Uterus (tissue), 4 donors: Measurements from ENCODE around the gene PCSK2. TPM values are rescaled to one million over a fixed set of nuclear protein-coding genes. Genes with fewer than 3 reads are reported as not detected.

Experiments used
- DNase-seq, 2 donors: peaks; one replicate each; pipeline ENCODE4 v3.0.0-alpha.2; 2019 to 2020
- H3K27ac ChIP-seq, 2 donors: fragments of 200-600 bp; sonication (generic); 1 replicate in 1 of 2; 2 replicates in 1 of 2; pipeline ENCODE4 v1.5.1; 2016 to 2018
- H3K27me3 ChIP-seq, 2 donors: fragments of 200-600 bp; sonication (generic); one replicate each; pipeline ENCODE4 v1.5.1; 2018 to 2019; ENCODE audit warnings: control low read depth in 1 of 2
- H3K36me3 ChIP-seq, 2 donors: fragments of 200-600 bp; sonication (generic); one replicate each; pipeline ENCODE4 v1.5.1; 2019; ENCODE audit warnings: control low read depth in 1 of 2
- H3K4me1 ChIP-seq, 2 donors: fragments of 200-600 bp; sonication (generic); one replicate each; pipeline ENCODE4 v1.5.1; 2018 to 2019; ENCODE audit warnings: control low read depth in 1 of 2
- H3K4me3 ChIP-seq, 2 donors: fragments of 200-600 bp; sonication (generic); 1 replicate in 1 of 2; 2 replicates in 1 of 2; pipeline ENCODE4 v1.5.1; 2018 to 2019; ENCODE audit warnings: mild to moderate bottlenecking in 1 of 2
- H3K9me3 ChIP-seq, 2 donors: fragments of 200-600 bp; sonication (generic); one replicate each; pipeline ENCODE4 v1.5.1; 2019; ENCODE audit warnings: control low read depth in 1 of 2
- CTCF ChIP-seq, 4 experiments: fragments of 200-600 bp in 2 of 4; fragments of 450-650 bp in 2 of 4; sonication (generic) in 2 of 4; IDR thresholded peaks; one replicate each; pipeline ENCODE4 v1.5.1; 2016 to 2019; ENCODE audit warnings: antibody characterized with exemption in 4 of 4, mild to moderate bottlenecking in 2 of 4, moderate library complexity in 1 of 4
- POLR2A ChIP-seq, 2 donors: fragments of 450-650 bp; IDR thresholded peaks; one replicate each; pipeline ENCODE4 v1.6.1; 2016; ENCODE audit warnings: antibody characterized with exemption in 2 of 2, mild to moderate bottlenecking in 1 of 2, moderate library complexity in 1 of 2
- intact Hi-C: fragments of 100-400 bp; cut with DNase I; formaldehyde crosslinking; loops from one replicate; pipeline ENCODE4 v1.15.1; 2023; ENCODE audit warnings: low total_unique reads
- total RNA-seq, 4 donors: library from RNA; depleted of rRNA in 3 of 4; stranded (reverse); fragments of >200 nt in 3 of 4; gene quantifications; one replicate each; pipeline versions ENCODE4 v1.1.0 to v1.2.4, GENCODE V29; 2014 to 2023
- donor health status: DM: yes; HTN: yes; CAD: no.

PCSK2 gene
- total RNA-seq, 4 donors from 2014 or later = 0.37 to 1.6 TPM; not detected in 2

DNA sequence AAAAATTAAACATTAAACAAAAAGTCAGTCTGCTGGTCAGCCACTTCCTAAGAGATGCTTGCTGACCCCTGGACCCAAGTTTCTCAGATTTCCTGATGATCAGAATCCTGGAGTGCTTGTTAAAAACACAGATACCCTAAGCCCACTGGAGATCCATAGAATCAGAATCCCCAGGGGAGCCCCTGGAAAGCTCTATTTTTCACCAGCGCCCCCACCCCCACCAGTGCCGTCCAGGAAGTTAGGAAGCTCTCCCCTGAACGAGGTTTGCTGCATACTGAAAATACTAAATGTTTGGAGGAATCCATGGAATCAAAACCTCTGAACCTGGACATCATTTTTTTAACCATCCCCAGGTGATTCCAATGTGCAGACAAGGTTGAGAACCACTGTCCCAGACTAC lies 235.1 kb downstream of the PCSK2 start:
- DNase-seq = no peak
- no peak overlapping the region for H3K4me3 ChIP-seq
- no peaks in the 10 kb centered on the region for H3K27me3 ChIP-seq
- H3K4me1 ChIP-seq = no peaks in the 10 kb centered on the region
- TF ChIP-seq CTCF (IDR thresholded peaks at IDR 0.05) (no peak), POLR2A (IDR thresholded peaks at IDR 0.05) (no peak)
- H3K36me3 ChIP-seq = no peaks in the 10 kb centered on the region
- H3K9me3 ChIP-seq = no peaks in the 10 kb centered on the region
- H3K27ac ChIP-seq = no peak overlapping the region
- intact Hi-C loops = no loop called here

- intact Hi-C loops = no loop called here
- Histone ChIP-seq H3K9me3 (no peaks in the 10 kb centered on the region), H3K4me1 (no peaks in the 10 kb centered on the region), H3K36me3 (no peaks in the 10 kb centered on the region), H3K27me3 (no peaks in the 10 kb centered on the region), H3K27ac (no peak overlapping the region), H3K4me3 (no peak overlapping the region)
- no peak for DNase-seq
- no peak for TF ChIP-seq CTCF (IDR thresholded peaks at IDR 0.05)
- no peak for TF ChIP-seq POLR2A (IDR thresholded peaks at IDR 0.05)
Observed at GRCh38 chr20:17463711-17464110, 236.9 kb downstream of the PCSK2 start.

- TF ChIP-seq CTCF (IDR thresholded peaks at IDR 0.05) (no peak), POLR2A (IDR thresholded peaks at IDR 0.05) (no peak)
- intact Hi-C loops = no loop called here
Observed at GRCh38 chr20:17465236-17465635, 238.4 kb downstream of the PCSK2 start.

DNA sequence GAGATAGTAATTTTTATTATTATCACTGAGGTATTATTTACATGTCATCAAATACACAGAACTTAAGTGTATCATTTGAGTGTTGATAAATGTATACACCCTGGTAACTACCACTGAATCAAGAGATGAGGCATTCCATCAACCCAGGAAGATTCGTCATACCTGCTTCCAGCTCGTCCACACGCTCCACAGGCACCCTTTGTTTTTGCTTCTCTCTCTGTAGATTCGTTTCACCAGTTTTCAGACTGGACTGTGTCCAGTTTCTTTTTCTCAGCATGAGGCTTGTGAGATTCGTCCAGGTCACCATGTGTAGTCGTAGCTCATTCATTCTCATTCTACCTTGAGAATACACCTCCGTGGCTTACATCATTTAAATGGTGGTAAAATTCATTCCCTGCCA lies 239.8 kb downstream of the PCSK2 start:
- Histone ChIP-seq H3K36me3 (no peaks in the 10 kb centered on the region), H3K4me1 (no peaks in the 10 kb centered on the region), H3K9me3 (no peaks in the 10 kb centered on the region), H3K4me3 (no peak overlapping the region), H3K27me3 (no peaks in the 10 kb centered on the region), H3K27ac (no peak overlapping the region)
- intact Hi-C loops = no loop called here
- DNase-seq = no peak
- TF ChIP-seq CTCF (IDR thresholded peaks at IDR 0.05) (no peak), POLR2A (IDR thresholded peaks at IDR 0.05) (no peak)

More at GRCh38 chr20:17465236-17465635, 238.4 kb downstream of the PCSK2 start:
- no peak overlapping the region for H3K27ac ChIP-seq
- no peaks in the 10 kb centered on the region for H3K9me3 ChIP-seq
- DNase-seq = no peak
- no peak overlapping the region for H3K4me3 ChIP-seq
- no peaks in the 10 kb centered on the region for H3K27me3 ChIP-seq
- no peaks in the 10 kb centered on the region for H3K4me1 ChIP-seq
- H3K36me3 ChIP-seq = no peaks in the 10 kb centered on the region

GRCh38 chr20:17467120-17467655 lies 240.3 kb downstream of the PCSK2 start:
- intact Hi-C loops = no loop called here
- Histone ChIP-seq H3K27me3 (no peaks in the 10 kb centered on the region), H3K4me1 (no peaks in the 10 kb centered on the region), H3K27ac (no peak overlapping the region), H3K36me3 (no peaks in the 10 kb centered on the region), H3K4me3 (no peak overlapping the region), H3K9me3 (no peaks in the 10 kb centered on the region)
- no peak for DNase-seq
- TF ChIP-seq CTCF (IDR thresholded peaks at IDR 0.05) (no peak), POLR2A (IDR thresholded peaks at IDR 0.05) (no peak)
